Cortex of kidney (tissue), 1 donor: ENCODE results near the gene KRT3.

Experiments used
- DNase-seq: peaks from one replicate; lab custom pipeline; 2025; lab: John Stamatoyannopoulos, UW

KRT3 gene

DNA sequence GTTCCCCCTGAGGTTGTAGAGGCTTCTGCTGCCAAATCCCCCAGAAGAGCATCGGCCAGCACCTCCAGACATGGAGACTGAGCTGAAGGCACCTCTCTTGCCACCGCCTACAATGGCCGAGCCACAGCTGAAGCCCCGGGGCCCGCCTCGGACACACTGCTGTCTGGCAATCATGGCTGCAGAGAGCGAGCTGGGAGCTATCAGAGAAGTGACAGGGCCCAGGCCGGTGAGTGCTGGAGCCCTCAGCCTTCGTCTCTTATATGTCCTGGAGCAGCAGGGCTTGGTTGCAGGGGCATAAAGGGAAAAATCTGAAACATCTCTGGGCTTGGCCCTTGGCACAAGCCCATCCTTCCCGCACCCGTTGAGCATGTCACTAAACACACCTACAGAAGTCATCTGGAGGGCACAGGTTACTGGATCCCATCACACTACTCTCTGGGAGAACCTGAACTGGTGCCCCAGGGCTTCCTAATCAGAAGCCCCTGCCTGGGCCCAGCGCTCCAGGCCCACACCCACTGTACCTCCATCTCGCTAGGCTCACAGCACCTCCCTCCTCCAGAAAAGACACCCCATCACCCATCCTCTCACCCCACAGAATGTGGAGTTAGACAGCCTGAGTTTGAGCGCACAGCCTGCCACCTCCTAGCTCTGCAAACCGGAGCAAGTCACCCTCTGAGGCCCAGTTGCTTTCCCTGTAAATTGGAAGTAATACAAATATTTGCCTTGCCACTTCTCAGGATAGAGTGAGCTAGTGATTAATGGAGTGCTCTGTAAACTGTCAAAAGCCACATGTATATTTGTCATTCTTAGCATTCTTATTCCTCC lies 18.2 kb upstream of the KRT3 start, which contains the start of gene KRT4:
TSS of gene KRT4 (minus strand) at position 232 of the 825 bp plus-strand sequence. CDS start at position 174, 58 bp downstream.
- DNase-seq = no peak

GRCh38 chr12:52813203-52813819 lies 17.4 kb upstream of the KRT3 start:
- DNase-seq = no peak

GRCh38 chr12:52812749-52813148 lies 16.8 kb upstream of the KRT3 start:
- no peak for DNase-seq

- no peak for DNase-seq
These were observed 16.1 kb upstream of the KRT3 start for GRCh38 chr12:52812073-52812400.

- no peak for DNase-seq
These were observed 15.5 kb upstream of the KRT3 start for GRCh38 chr12:52811191-52812072.

DNA sequence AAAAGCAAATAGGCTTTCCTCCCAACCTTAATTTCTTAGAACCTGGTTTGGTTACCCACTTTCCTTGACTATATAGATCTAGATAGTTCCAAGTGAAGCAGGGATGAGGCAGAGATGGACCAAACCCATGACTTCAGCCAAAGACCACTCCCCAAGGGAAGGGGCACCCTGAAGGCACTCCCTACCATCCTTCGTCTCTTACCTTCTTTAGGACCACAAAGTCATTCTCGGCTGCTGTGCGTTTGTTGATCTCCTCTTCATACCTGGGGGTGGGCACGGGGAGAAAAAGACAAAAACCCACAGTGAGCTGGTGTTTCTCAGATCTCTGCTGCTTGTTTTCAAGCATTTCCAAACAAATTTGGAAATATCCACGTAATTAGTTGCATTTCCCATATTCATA lies 14.6 kb upstream of the KRT3 start:
- no peak for DNase-seq

DNA sequence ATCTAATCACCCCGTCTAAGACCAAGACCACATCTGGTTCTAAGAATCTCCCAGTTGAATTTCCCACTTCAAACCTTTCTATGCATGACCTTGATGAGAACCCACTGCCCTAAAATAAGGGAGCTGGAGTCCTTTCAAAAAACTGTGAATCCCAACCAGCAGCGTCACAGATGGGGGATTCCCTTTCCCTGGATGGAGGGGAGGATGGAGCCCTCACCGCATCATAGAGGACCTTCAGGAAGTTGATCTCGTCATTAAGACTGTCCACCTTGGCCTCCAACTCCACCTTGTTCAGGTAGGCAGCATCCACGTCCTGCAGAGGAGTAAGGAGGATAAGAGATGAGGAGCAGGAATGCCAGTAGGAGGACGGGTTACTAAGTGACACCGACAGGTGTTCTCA lies 13.2 kb upstream of the KRT3 start:
- no peak for DNase-seq

GRCh38 chr12:52808573-52809160 lies 12.8 kb upstream of the KRT3 start:
- no peak for DNase-seq

- no peak for DNase-seq
These were observed 11.9 kb upstream of the KRT3 start for GRCh38 chr12:52807544-52808470.

DNA sequence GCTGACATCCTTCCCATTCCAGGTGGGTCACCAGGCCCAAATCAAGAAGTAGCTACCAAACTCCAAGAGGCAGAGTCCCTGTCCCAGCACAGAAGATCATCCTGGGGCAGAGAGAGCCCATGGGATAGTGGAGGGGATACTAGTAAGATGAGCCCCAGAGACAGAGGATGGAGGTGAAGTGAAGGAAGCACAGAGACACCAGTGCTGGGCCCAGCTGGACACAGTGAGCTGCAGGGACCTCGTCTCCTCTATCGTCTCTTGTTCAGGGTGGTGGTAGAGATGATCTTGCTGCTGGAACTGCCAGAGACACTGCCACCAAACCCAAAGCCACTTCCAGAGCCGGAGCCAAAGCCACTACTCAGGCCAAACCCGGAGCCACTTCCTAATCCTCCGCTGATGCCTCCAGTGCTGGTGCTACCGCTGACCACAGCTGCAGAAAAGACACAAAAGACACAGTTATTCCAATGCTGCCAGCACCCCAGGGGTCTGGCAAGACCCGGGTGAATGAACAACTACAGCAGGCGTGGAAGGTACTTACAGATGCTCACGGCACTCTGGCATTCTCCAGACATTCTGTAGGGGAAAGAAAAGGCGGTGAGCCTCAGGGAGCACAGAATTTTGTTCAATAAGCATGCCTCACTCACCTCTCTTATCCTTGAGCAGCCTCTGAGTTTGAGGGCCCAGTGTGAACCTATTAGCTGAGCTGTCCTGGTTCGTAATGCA lies 11.1 kb upstream of the KRT3 start:
- no peak for DNase-seq

- no peak for DNase-seq
These were observed 10.4 kb upstream of the KRT3 start for GRCh38 chr12:52806169-52806811.

DNA sequence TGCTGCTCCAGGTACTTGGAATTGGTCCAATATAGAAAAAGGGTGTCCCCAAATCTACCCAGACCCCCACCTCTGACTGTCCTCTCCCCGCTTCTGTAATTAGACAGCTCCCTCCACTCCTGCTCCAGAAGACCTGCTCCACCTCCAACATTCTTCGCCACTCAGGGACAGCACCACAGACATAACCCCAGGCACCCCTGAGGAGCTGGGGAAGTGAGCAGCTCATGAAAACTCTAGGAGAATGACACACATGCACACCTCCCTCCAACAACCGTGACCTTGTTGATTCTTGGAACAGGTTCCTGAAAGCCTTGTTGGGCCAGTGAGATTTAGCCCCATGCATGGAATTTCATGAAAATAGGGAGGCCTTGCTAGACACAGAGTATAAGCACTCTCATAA lies 9.8 kb upstream of the KRT3 start:
- no peak for DNase-seq

GRCh38 chr12:52805000-52805399 lies 9.1 kb upstream of the KRT3 start:
- DNase-seq = no peak

DNA sequence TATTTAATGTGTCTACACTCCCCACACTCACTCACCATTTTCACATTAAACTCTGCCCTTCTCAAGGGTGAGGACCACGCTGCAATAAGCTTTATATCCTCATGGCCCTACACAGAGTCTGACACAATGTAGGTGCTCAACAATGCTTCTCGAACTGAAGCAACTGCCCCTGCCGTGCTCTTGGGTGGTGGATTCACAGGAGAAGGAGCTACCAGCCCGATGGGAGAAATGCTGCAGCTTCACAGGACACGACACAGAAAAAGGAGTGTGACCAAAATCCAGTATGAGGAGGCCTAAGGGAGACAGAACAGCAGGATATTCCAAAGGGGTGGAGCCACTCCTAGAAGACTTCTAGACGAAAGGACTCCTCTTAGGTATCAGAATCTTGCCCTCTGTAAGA lies 6.5 kb upstream of the KRT3 start:
- DNase-seq = no peak

- DNase-seq = no peak
These were observed 5.9 kb upstream of the KRT3 start for GRCh38 chr12:52801773-52802172.

GRCh38 chr12:52800259-52800917 lies 4.5 kb upstream of the KRT3 start:
- no peak for DNase-seq

DNA sequence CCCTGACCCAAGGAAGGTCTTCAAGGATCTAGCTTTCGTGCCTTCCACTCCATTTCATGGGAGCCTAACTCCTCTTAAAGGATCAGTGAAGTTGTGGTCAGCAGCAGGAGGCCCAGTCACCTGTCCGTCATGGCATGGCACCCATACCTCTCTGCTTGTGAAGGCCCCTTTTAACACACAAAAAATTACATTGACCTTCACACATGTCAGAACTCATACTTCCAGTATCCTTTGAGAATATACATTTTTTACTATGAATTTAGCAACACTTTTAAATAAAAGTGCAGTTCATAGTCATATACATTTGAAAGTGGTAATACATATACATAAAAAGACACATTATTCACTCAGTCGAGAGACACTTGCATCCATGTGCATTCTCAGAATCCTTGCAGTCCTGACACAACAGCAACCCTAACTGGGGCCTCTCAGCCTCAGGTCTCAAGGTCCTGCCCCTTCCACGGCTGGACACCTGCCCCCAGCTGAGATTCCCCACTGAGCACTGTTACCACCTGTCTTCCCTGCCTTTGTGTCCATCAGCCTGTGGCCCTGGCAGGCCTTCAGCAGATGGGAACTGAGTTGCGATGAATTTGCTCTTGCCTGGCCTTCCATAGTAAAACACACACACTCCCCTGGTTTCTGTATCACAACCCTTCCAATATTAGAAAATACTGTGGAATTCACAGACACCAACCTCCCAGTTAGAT lies 3.7 kb upstream of the KRT3 start:
- DNase-seq = no peak

DNA sequence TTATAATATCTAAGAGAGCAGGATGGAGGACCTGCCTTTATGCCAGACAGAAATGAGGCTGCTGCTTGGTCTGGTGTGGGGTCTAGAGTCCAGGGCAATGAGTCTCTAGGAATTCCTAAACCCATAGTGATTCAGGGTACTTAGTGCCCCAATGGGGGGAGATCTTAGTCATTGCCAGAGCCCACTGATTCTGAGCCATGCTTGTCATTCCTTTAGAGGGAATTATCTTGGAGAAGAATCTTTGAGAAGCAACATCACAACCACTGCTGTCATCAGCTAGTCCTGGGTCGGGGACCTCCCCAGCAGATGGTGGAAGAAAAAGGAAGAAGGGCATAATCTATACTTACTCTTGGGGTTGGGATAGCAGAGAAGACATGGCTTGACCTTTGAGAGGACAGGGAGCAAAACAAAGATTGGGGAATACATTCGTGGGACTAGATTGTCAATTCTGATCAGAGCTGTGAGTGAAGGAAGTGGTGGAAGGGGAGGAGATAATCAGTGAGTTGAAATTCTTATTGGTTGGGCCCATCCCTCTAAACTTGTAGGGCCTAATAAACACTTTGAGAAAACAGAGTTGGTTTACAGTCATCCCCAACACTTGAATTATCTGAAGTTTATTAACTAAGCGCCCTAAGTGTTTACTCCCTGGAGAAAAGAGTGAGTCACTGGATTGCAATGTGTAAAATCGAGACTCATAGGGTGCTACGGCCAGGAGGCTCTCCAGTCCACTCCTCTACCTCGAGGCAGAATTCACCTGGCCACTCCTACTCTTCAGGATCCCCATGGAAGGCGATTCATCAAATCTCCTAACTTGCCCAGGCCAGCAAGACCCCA lies 3.0 kb upstream of the KRT3 start:
- no peak for DNase-seq
